ENCODE results near the gene SLC4A1.

DNA sequence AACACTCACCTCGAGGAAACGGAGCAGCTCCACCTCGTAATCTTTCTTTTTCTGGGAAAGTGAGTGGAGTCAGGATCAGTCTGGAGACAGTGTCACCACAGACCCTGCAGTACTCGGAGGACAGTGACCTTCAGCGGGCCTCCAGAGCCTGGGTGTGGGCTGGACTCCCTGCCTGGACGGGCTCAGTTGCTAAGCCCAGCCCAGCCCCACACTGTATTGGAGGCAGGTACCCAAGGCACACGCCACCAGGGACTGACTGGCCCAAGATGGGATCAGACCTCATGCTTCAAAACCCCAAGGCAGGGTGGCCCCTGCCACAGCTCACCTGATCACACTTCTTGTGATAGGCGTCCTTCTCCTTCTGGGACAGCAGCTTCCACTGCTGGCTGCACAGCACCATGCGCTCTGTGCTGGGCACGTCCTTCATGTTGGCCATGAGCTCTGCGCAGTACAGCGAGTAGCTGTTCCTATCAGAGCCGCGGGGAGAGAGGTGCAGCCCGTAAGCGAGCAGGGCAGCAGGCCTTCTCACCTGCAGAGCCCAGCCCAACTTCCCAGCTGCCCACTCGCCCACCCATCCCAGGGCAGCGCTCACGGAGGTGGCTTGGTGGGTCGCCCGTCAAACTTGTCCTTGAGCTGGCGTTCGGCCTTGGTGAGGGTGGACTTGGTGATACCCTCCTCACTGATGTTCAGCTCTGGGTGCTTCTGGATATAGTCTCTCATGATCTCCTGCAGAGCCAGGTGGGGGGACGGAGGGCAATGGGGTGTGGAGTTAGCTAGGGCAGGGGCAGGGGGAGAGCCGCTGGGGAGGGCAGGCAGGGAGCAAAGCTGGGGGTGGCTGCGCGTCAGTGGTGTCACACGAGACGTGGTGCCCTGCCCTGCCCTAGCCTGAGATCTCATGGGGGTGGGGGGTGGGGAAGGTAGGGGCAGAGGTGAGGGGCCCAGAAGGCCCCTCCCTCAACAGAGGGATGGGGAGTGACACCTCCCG is 56.4 kb downstream of the SLC4A1 start:
- no peak for TF ChIP-seq POLR2A (IDR thresholded peaks at IDR 0.05)
- TF ChIP-seq, protein P1, sequence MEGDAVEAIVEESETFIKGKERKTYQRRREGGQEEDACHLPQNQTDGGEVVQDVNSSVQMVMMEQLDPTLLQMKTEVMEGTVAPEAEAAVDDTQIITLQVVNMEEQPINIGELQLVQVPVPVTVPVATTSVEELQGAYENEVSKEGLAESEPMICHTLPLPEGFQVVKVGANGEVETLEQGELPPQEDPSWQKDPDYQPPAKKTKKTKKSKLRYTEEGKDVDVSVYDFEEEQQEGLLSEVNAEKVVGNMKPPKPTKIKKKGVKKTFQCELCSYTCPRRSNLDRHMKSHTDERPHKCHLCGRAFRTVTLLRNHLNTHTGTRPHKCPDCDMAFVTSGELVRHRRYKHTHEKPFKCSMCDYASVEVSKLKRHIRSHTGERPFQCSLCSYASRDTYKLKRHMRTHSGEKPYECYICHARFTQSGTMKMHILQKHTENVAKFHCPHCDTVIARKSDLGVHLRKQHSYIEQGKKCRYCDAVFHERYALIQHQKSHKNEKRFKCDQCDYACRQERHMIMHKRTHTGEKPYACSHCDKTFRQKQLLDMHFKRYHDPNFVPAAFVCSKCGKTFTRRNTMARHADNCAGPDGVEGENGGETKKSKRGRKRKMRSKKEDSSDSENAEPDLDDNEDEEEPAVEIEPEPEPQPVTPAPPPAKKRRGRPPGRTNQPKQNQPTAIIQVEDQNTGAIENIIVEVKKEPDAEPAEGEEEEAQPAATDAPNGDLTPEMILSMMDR (IDR thresholded peaks at IDR 0.05): no peak

Measured in right lobe of liver (tissue), 4 donors.